GM23338 (cell line): Measurements from ENCODE around the gene KIAA1217. TPM values are rescaled to one million over a fixed set of nuclear protein-coding genes. Genes with fewer than 3 reads are reported as not detected.

ENCODE experiments used
- ATAC-seq: fragments of 200-7000 bp; cut with Tn5 transposase; 3 replicates; pipeline ENCODE4 v1.9.1; 2020
- DNase-seq: peaks from one replicate; pipeline ENCODE4 v3.0.0-alpha.2; 2015; ENCODE audit warnings: low spot score
- H2AFZ ChIP-seq: fragments of 200-600 bp; sonication (generic); 2 replicates; pipeline ENCODE4 v1.8.0; 2016; ENCODE audit warnings: antibody characterized with exemption, mild to moderate bottlenecking, moderate library complexity
- H3F3A ChIP-seq: fragments of 200-600 bp; sonication (generic); replicated peaks from 2 replicates; pipeline ENCODE4 v1.8.0; 2017; ENCODE audit warnings: antibody characterized with exemption, mixed run types, low read depth
- H3K27ac ChIP-seq: fragments of 200-600 bp; sonication (generic); 2 replicates; pipeline ENCODE4 v1.6.1; 2016; ENCODE audit warnings: low read depth
- H3K27me3 ChIP-seq: fragments of 200-600 bp; sonication (generic); 2 replicates; pipeline ENCODE4 v1.8.0; 2016; ENCODE audit warnings: mild to moderate bottlenecking, mixed run types, moderate library complexity; ENCODE audit not compliant: insufficient read depth
- H3K36me3 ChIP-seq: fragments of 200-600 bp; sonication (generic); 2 replicates; pipeline ENCODE4 v1.8.0; 2016; ENCODE audit warnings: mild to moderate bottlenecking; ENCODE audit not compliant: insufficient read depth
- H3K4me1 ChIP-seq: fragments of 200-600 bp; sonication (generic); 2 replicates; pipeline ENCODE4 v1.8.0; 2016; ENCODE audit warnings: mild to moderate bottlenecking, moderate library complexity; ENCODE audit not compliant: insufficient read depth
- H3K4me2 ChIP-seq: fragments of 200-600 bp; sonication (generic); 2 replicates; pipeline ENCODE4 v1.7.1; 2017; ENCODE audit warnings: mixed run types
- H3K4me3 ChIP-seq: fragments of 200-600 bp; sonication (generic); 2 replicates; pipeline ENCODE4 v1.6.1; 2016; ENCODE audit warnings: mixed run types
- H3K79me2 ChIP-seq: fragments of 200-600 bp; sonication (generic); replicated peaks from 2 replicates; pipeline ENCODE4 v1.8.0; 2017; ENCODE audit warnings: mild to moderate bottlenecking; ENCODE audit not compliant: insufficient read depth
- H3K9me2 ChIP-seq: fragments of 200-600 bp; sonication (generic); 2 replicates; pipeline ENCODE4 v1.8.0; 2017; ENCODE audit not compliant: insufficient read depth
- H4K20me1 ChIP-seq: fragments of 200-600 bp; sonication (generic); replicated peaks from 2 replicates; pipeline ENCODE4 v1.8.0; 2017; ENCODE audit warnings: mild to moderate bottlenecking; ENCODE audit not compliant: insufficient read depth
- H3K27ac Mint-ChIP-seq: 2 replicates; pipeline ENCODE4 v1.8.0; 2020; ENCODE audit warnings: inconsistent platforms, mild to moderate bottlenecking, moderate library complexity, mixed read lengths
- H3K27me3 Mint-ChIP-seq: 3 replicates; pipeline ENCODE4 v1.8.0; 2022; ENCODE audit warnings: low read depth, mild to moderate bottlenecking, moderate library complexity, mixed read lengths, inconsistent platforms; ENCODE audit not compliant: insufficient read depth, poor library complexity
- H3K36me3 Mint-ChIP-seq: 3 replicates; pipeline ENCODE4 v1.8.0; 2021; ENCODE audit warnings: low read depth, mild to moderate bottlenecking, inconsistent platforms, moderate library complexity, mixed read lengths
- H3K4me1 Mint-ChIP-seq: 3 replicates; pipeline ENCODE4 v1.8.0; 2020; ENCODE audit warnings: mild to moderate bottlenecking, inconsistent platforms, mixed read lengths
- H3K4me3 Mint-ChIP-seq: 3 replicates; pipeline ENCODE4 v1.8.0; 2021; ENCODE audit warnings: moderate library complexity, mild to moderate bottlenecking, inconsistent platforms, mixed read lengths
- H3K9me3 Mint-ChIP-seq: 3 replicates; pipeline ENCODE4 v1.8.0; 2020; ENCODE audit warnings: moderate library complexity, mild to moderate bottlenecking, inconsistent platforms, mixed read lengths
- EZH2 ChIP-seq: fragments of 200-600 bp; sonication (generic); IDR thresholded peaks from one replicate; pipeline ENCODE4 v1.8.0; 2017; ENCODE audit warnings: antibody characterized with exemption, mild to moderate bottlenecking, low read depth; ENCODE audit not compliant: unreplicated experiment
- NANOG ChIP-seq: IDR thresholded peaks from 2 replicates; pipeline ENCODE4 v1.6.1; 2016; ENCODE audit warnings: antibody characterized with exemption, borderline replicate concordance
- ZNF331 ChIP-seq: fragments of 250-450 bp; sonication (Bioruptor Pico); IDR thresholded peaks from 2 replicates; pipeline ENCODE4 v1.5.0; 2020; ENCODE audit warnings: low read depth, mild to moderate bottlenecking, moderate library complexity
- polyA plus RNA-seq: library from polyadenylated mRNA; unstranded; fragments of >200 nt; fragmentation: Nextera tagmentation; extraction: Ambion mirVana; gene quantifications from 2 replicates; pipeline ENCODE4 v1.2.1, GENCODE V29; 2016
- total RNA-seq: library from RNA; depleted of rRNA; stranded (reverse); fragments of >200 nt; shearing (Covaris generic); gene quantifications from 2 replicates; pipeline ENCODE4 v1.2.3, GENCODE V29; 2014
- TF ChIP-seq, protein P1 (sequence below): IDR thresholded peaks from 2 replicates; pipeline ENCODE4 v1.6.1; 2016; ENCODE audit warnings: antibody characterized with exemption
- TF ChIP-seq, protein P2 (sequence below), 2 experiments: fragments of 200-600 bp in 1 of 2; sonication (generic) in 1 of 2; conservative IDR thresholded peaks; 2 replicates each; pipeline versions ENCODE4 v1.5.1 to v1.6.1; 2016 to 2017; ENCODE audit warnings: antibody characterized with exemption in 2 of 2, low read depth in 2 of 2, mild to moderate bottlenecking in 2 of 2, moderate library complexity in 1 of 2
- TF ChIP-seq, protein P3 (sequence below): fragments of 250-450 bp; sonication (Bioruptor Pico); IDR thresholded peaks from 2 replicates; pipeline ENCODE4 v1.5.0; 2020; ENCODE audit warnings: mild to moderate bottlenecking, moderate library complexity

The KIAA1217 gene
- total and polyA plus RNA-seq, 2 experiments from 2014 or later = 6.4 to 9.1 TPM

DNA sequence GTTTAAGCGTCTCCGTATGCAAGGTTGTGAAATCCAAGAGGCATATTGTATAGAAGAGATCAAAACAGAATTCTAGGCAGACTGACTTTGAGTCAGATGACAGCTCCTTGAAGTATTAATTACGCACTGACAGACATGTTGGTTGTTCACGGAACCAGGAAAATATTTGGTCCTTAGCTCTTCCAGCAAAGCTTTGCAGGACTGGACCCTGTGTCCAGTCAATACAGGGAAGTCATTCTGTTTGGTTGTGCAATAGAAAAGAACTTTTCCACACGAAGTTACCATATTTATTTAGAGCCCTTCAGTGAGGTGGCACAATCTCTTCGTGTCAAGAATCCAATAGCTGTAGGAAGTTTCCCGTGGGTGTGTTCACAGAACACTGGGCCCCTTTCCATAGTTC is 309.5 kb downstream of the KIAA1217 start:
- H4K20me1 ChIP-seq = no peaks in the 10 kb centered on the region
- no peaks in the 10 kb centered on the region for H3K27me3 ChIP-seq
- no peaks in the 10 kb centered on the region for H3K9me2 ChIP-seq
- H3K4me3 Mint-ChIP-seq = no peak overlapping the region
- no peaks in the 10 kb centered on the region; the same call in 2 of the 3 replicates for H3K9me3 Mint-ChIP-seq
- no peaks in the 10 kb centered on the region for H3F3A ChIP-seq
- ATAC-seq (no peak), DNase-seq (no peak)
- no peaks in the 10 kb centered on the region for H3K27me3 Mint-ChIP-seq
- H3K4me2 ChIP-seq = no peak overlapping the region
- no peaks in the 10 kb centered on the region for H3K79me2 ChIP-seq
- H3K27ac Mint-ChIP-seq = no peak overlapping the region
- no peaks in the 10 kb centered on the region for H3K36me3 Mint-ChIP-seq
- no peaks in the 10 kb centered on the region for H3K36me3 ChIP-seq
- TF ChIP-seq, protein P1, sequence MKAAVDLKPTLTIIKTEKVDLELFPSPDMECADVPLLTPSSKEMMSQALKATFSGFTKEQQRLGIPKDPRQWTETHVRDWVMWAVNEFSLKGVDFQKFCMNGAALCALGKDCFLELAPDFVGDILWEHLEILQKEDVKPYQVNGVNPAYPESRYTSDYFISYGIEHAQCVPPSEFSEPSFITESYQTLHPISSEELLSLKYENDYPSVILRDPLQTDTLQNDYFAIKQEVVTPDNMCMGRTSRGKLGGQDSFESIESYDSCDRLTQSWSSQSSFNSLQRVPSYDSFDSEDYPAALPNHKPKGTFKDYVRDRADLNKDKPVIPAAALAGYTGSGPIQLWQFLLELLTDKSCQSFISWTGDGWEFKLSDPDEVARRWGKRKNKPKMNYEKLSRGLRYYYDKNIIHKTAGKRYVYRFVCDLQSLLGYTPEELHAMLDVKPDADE = no peak
- no peak for TF ChIP-seq NANOG
- H3K4me3 ChIP-seq = no peak overlapping the region
- peaks cover 13% of the 10 kb centered on the region; the same call in 2 of the 3 replicates for H3K4me1 Mint-ChIP-seq
- no peak overlapping the region for H2AFZ ChIP-seq
- H3K27ac ChIP-seq = no peak overlapping the region
- H3K4me1 ChIP-seq = peaks cover 10% of the 10 kb centered on the region

DNA sequence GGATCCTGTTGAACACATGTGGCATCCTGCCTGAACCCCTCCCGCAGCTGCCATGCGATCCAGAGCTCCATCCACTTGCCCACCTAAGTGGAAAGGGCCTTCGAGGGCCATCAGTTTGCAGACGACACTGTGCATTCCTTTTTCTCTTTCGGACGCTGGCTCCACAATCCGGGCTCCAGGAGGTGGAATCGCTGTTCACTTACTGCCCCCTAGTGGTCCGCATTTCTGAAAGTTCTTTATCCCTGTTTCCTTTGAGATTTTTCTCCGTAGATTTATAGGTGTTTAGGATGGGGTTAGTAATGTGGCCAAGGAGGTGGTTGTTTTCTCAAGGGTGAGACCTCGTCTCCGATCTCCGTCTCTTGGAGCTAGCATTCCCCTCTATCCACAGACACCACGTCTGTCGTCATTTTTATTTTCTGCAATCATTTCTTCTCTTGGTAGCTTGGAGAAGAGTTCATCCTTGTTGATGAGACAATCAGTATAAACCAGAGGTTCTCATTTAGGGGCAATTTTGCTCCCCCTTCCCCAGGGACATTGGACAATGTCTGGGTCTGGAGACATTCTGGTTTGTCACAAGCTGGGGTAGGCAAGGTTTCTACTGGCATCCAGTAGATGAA is 310.2 kb downstream of the KIAA1217 start:
- no peaks in the 10 kb centered on the region; the same call in 2 of the 3 replicates for H3K9me3 Mint-ChIP-seq
- no peak overlapping the region for H3K4me3 ChIP-seq
- H3K4me2 ChIP-seq = no peak overlapping the region
- H3K9me2 ChIP-seq = no peaks in the 10 kb centered on the region
- no peak overlapping the region for H3K27ac ChIP-seq
- no peaks in the 10 kb centered on the region for H3K79me2 ChIP-seq
- ATAC-seq (peak; percentile 80), DNase-seq (peak; percentile 89)
- H3K4me1 ChIP-seq = peaks cover 10% of the 10 kb centered on the region
- no peaks in the 10 kb centered on the region for H4K20me1 ChIP-seq
- no peaks in the 10 kb centered on the region for H3K36me3 ChIP-seq
- H3K4me3 Mint-ChIP-seq = no peak overlapping the region
- H3K27me3 ChIP-seq = no peaks in the 10 kb centered on the region
- H3K36me3 Mint-ChIP-seq = no peaks in the 10 kb centered on the region; the same call in 2 of the 3 replicates
- TF ChIP-seq EZH2 = no peak
- TF ChIP-seq, protein P2, sequence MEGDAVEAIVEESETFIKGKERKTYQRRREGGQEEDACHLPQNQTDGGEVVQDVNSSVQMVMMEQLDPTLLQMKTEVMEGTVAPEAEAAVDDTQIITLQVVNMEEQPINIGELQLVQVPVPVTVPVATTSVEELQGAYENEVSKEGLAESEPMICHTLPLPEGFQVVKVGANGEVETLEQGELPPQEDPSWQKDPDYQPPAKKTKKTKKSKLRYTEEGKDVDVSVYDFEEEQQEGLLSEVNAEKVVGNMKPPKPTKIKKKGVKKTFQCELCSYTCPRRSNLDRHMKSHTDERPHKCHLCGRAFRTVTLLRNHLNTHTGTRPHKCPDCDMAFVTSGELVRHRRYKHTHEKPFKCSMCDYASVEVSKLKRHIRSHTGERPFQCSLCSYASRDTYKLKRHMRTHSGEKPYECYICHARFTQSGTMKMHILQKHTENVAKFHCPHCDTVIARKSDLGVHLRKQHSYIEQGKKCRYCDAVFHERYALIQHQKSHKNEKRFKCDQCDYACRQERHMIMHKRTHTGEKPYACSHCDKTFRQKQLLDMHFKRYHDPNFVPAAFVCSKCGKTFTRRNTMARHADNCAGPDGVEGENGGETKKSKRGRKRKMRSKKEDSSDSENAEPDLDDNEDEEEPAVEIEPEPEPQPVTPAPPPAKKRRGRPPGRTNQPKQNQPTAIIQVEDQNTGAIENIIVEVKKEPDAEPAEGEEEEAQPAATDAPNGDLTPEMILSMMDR (conservative IDR thresholded peaks at IDR 0.05; ENCODE audit: low read depth in 2 of 2) = peak; percentile 81 to 87
- no peaks in the 10 kb centered on the region for H3K27me3 Mint-ChIP-seq
- H3K27ac Mint-ChIP-seq = no peak overlapping the region
- peaks cover 13% of the 10 kb centered on the region; the same call in 2 of the 3 replicates for H3K4me1 Mint-ChIP-seq
- H2AFZ ChIP-seq = no peak overlapping the region
- H3F3A ChIP-seq = no peaks in the 10 kb centered on the region

DNA sequence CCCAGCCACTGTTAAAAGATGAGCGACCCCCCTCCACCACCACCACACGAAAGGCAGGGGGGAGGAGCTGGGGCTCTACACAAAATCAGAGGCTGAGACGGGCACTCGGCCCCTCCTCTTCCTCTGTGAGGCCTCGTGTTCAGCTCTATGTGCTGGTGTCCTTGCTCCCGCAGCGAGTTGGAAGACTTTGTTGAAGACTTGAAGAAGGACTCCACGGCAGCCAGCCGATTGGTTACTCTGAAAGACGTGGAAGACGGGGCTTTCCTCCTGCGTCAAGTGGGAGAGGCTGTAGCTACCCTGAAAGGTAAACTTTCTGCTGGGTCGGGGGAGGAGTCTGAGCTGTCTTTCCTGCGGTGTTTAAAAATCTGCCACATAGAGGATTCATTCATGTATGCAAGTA is 311.0 kb downstream of the KIAA1217 start:
- Histone ChIP-seq H3K4me2 (peak overlapping the region; percentile 24; the same call in 1 of the 2 replicates), H3K27ac (no peak overlapping the region), H3K27me3 (no peaks in the 10 kb centered on the region), H3K79me2 (no peaks in the 10 kb centered on the region), H3K36me3 (no peaks in the 10 kb centered on the region), H3K4me3 (0 out of 2 replicates have a peak overlapping the region, but pooled peaks have one; percentile 14), H3K9me2 (no peaks in the 10 kb centered on the region), H2AFZ (peak overlapping the region; percentile 85), H4K20me1 (no peaks in the 10 kb centered on the region), H3K4me1 (peaks cover 10% of the 10 kb centered on the region), H3F3A (no peaks in the 10 kb centered on the region)
- H3K27me3 Mint-ChIP-seq = no peaks in the 10 kb centered on the region
- H3K36me3 Mint-ChIP-seq = peaks cover 3% of the 10 kb centered on the region; the same call in 1 of the 3 replicates
- H3K4me1 Mint-ChIP-seq = peaks cover 13% of the 10 kb centered on the region; the same call in 2 of the 3 replicates
- TF ChIP-seq, protein P3, sequence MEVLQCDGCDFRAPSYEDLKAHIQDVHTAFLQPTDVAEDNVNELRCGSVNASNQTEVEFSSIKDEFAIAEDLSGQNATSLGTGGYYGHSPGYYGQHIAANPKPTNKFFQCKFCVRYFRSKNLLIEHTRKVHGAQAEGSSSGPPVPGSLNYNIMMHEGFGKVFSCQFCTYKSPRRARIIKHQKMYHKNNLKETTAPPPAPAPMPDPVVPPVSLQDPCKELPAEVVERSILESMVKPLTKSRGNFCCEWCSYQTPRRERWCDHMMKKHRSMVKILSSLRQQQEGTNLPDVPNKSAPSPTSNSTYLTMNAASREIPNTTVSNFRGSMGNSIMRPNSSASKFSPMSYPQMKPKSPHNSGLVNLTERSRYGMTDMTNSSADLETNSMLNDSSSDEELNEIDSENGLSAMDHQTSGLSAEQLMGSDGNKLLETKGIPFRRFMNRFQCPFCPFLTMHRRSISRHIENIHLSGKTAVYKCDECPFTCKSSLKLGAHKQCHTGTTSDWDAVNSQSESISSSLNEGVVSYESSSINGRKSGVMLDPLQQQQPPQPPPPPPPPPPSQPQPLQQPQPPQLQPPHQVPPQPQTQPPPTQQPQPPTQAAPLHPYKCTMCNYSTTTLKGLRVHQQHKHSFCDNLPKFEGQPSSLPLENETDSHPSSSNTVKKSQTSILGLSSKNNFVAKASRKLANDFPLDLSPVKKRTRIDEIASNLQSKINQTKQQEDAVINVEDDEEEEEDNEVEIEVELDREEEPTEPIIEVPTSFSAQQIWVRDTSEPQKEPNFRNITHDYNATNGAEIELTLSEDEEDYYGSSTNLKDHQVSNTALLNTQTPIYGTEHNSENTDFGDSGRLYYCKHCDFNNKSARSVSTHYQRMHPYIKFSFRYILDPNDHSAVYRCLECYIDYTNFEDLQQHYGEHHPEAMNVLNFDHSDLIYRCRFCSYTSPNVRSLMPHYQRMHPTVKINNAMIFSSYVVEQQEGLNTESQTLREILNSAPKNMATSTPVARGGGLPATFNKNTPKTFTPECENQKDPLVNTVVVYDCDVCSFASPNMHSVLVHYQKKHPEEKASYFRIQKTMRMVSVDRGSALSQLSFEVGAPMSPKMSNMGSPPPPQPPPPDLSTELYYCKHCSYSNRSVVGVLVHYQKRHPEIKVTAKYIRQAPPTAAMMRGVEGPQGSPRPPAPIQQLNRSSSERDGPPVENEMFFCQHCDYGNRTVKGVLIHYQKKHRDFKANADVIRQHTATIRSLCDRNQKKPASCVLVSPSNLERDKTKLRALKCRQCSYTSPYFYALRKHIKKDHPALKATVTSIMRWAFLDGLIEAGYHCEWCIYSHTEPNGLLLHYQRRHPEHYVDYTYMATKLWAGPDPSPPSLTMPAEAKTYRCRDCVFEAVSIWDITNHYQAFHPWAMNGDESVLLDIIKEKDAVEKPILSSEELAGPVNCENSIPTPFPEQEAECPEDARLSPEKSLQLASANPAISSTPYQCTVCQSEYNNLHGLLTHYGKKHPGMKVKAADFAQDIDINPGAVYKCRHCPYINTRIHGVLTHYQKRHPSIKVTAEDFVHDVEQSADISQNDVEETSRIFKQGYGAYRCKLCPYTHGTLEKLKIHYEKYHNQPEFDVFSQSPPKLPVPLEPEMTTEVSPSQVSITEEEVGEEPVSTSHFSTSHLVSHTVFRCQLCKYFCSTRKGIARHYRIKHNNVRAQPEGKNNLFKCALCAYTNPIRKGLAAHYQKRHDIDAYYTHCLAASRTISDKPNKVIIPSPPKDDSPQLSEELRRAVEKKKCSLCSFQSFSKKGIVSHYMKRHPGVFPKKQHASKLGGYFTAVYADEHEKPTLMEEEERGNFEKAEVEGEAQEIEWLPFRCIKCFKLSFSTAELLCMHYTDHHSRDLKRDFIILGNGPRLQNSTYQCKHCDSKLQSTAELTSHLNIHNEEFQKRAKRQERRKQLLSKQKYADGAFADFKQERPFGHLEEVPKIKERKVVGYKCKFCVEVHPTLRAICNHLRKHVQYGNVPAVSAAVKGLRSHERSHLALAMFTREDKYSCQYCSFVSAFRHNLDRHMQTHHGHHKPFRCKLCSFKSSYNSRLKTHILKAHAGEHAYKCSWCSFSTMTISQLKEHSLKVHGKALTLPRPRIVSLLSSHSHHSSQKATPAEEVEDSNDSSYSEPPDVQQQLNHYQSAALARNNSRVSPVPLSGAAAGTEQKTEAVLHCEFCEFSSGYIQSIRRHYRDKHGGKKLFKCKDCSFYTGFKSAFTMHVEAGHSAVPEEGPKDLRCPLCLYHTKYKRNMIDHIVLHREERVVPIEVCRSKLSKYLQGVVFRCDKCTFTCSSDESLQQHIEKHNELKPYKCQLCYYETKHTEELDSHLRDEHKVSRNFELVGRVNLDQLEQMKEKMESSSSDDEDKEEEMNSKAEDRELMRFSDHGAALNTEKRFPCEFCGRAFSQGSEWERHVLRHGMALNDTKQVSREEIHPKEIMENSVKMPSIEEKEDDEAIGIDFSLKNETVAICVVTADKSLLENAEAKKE = no peak
- no peak for TF ChIP-seq NANOG
- no peak for TF ChIP-seq ZNF331
- H3K9me3 Mint-ChIP-seq = no peaks in the 10 kb centered on the region; the same call in 2 of the 3 replicates
- no peak overlapping the region for H3K27ac Mint-ChIP-seq
- DNase-seq (peak; percentile 53), ATAC-seq (peak; percentile 84)
- H3K4me3 Mint-ChIP-seq = no peak overlapping the region
